NCI-H187 treated with DMSO at 0.1 percent for 48 hours (cell line): ENCODE measurements around the gene ZHX3.

Experiments
- DNase-seq: peaks from one replicate; lab custom pipeline; 2025; lab: John Stamatoyannopoulos, UW

Gene ZHX3

GRCh38 chr20:41293269-41294037, 24.1 kb downstream of the ZHX3 start:
- DNase-seq: no peak

- no peak for DNase-seq
Observed at GRCh38 chr20:41290804-41291389, 26.6 kb downstream of the ZHX3 start.

- no peak for DNase-seq
Observed at GRCh38 chr20:41287327-41287726, 30.2 kb downstream of the ZHX3 start.

- DNase-seq: no peak
Observed at GRCh38 chr20:41286240-41286851, 31.2 kb downstream of the ZHX3 start.

- no peak for DNase-seq
Observed at GRCh38 chr20:41279546-41280225, 37.8 kb downstream of the ZHX3 start.

- DNase-seq: no peak
Observed at GRCh38 chr20:41278936-41279335, 38.6 kb downstream of the ZHX3 start.

- no peak for DNase-seq
Observed at GRCh38 chr20:41277049-41277448, 40.5 kb downstream of the ZHX3 start.

GRCh38 chr20:41276317-41276751, 41.2 kb downstream of the ZHX3 start:
- no peak for DNase-seq

GRCh38 chr20:41275301-41275731, 42.2 kb downstream of the ZHX3 start:
- no peak for DNase-seq

- no peak for DNase-seq
Observed at GRCh38 chr20:41274152-41274551, 43.4 kb downstream of the ZHX3 start.

- DNase-seq: no peak
Observed at GRCh38 chr20:41273445-41273844, 44.1 kb downstream of the ZHX3 start.

- no peak for DNase-seq
Observed at GRCh38 chr20:41272339-41272738, 45.2 kb downstream of the ZHX3 start.

GRCh38 chr20:41268917-41269652, 48.4 kb downstream of the ZHX3 start:
- DNase-seq: no peak

GRCh38 chr20:41268402-41268801, 49.1 kb downstream of the ZHX3 start:
- DNase-seq: no peak

- DNase-seq: no peak
Observed at GRCh38 chr20:41265938-41266337, 51.6 kb downstream of the ZHX3 start.

- DNase-seq: no peak
Observed at GRCh38 chr20:41264819-41265218, 52.7 kb downstream of the ZHX3 start.

- DNase-seq: no peak
Observed at GRCh38 chr20:41261790-41262717, 55.5 kb downstream of the ZHX3 start.

- DNase-seq: no peak
Observed at GRCh38 chr20:41261260-41261659, 56.3 kb downstream of the ZHX3 start.

GRCh38 chr20:41260734-41261220, 56.8 kb downstream of the ZHX3 start:
- DNase-seq: no peak

GRCh38 chr20:41259309-41259708, 58.2 kb downstream of the ZHX3 start:
- no peak for DNase-seq

GRCh38 chr20:41258474-41258873, 59.1 kb downstream of the ZHX3 start:
- no peak for DNase-seq
